H9 (cell line): ENCODE measurements around the gene TARM1. TPM values are rescaled to one million over a fixed set of nuclear protein-coding genes. Genes with fewer than 3 reads are reported as not detected.

Source experiments
- DNase-seq: peaks from one replicate; pipeline ENCODE4 v3.0.0-alpha.2; 2017
- H2AFZ ChIP-seq: one replicate; pipeline ENCODE4 v1.6.1; 2013; ENCODE audit warnings: mild to moderate bottlenecking, low read length, control low read depth, moderate library complexity
- H2AK5ac ChIP-seq: 2 replicates; pipeline ENCODE4 v1.6.1; 2013; ENCODE audit warnings: low read length, control low read depth, mixed read lengths; ENCODE audit not compliant: insufficient read length
- H2BK120ac ChIP-seq: one replicate; pipeline ENCODE4 v1.6.1; 2013; ENCODE audit warnings: low read depth, mild to moderate bottlenecking, low read length, control low read depth, inconsistent platforms; ENCODE audit not compliant: poor library complexity, severe bottlenecking
- H2BK12ac ChIP-seq: 2 replicates; pipeline ENCODE4 v1.6.1; 2013; ENCODE audit warnings: low read length, control low read depth, mixed read lengths, low read depth; ENCODE audit not compliant: insufficient read length
- H2BK15ac ChIP-seq: 2 replicates; pipeline ENCODE4 v1.6.1; 2013; ENCODE audit warnings: low read depth, low read length, control low read depth
- H2BK20ac ChIP-seq: one replicate; pipeline ENCODE4 v1.6.1; 2013; ENCODE audit warnings: low read depth, mild to moderate bottlenecking, low read length, control low read depth, inconsistent platforms; ENCODE audit not compliant: poor library complexity, severe bottlenecking
- H2BK5ac ChIP-seq: 2 replicates; pipeline ENCODE4 v1.6.1; 2013; ENCODE audit warnings: low read length, control low read depth, mixed read lengths; ENCODE audit not compliant: insufficient read length
- H3K14ac ChIP-seq: 2 replicates; pipeline ENCODE4 v1.6.1; 2013; ENCODE audit warnings: low read length, control low read depth; ENCODE audit not compliant: insufficient read depth
- H3K18ac ChIP-seq: 2 replicates; pipeline ENCODE4 v1.6.1; 2013; ENCODE audit warnings: low read depth, mild to moderate bottlenecking, mixed read lengths, low read length, control low read depth; ENCODE audit not compliant: insufficient read length
- H3K23ac ChIP-seq: 2 replicates; pipeline ENCODE4 v1.6.1; 2013; ENCODE audit warnings: low read length, control low read depth, mixed read lengths, low read depth; ENCODE audit not compliant: insufficient read length
- H3K23me2 ChIP-seq: 2 replicates; pipeline ENCODE4 v1.6.1; 2013; ENCODE audit warnings: low read depth, mild to moderate bottlenecking, mixed read lengths, low read length, control low read depth; ENCODE audit not compliant: insufficient read length, poor library complexity, severe bottlenecking
- H3K27ac ChIP-seq: 2 replicates; pipeline ENCODE4 v1.5.1; 2013; ENCODE audit warnings: low read length, control low read depth, mixed read lengths, low read depth; ENCODE audit not compliant: insufficient read length
- H3K27me3 ChIP-seq: 2 replicates; pipeline ENCODE4 v1.6.1; 2013; ENCODE audit warnings: low read length, control low read depth, inconsistent platforms; ENCODE audit not compliant: insufficient read depth
- H3K4ac ChIP-seq: 2 replicates; pipeline ENCODE4 v1.6.1; 2013; ENCODE audit warnings: low read depth, mild to moderate bottlenecking, control low read depth, inconsistent platforms, low read length, moderate library complexity
- H3K4me1 ChIP-seq: 2 replicates; pipeline ENCODE4 v1.6.1; 2013; ENCODE audit warnings: low read length, control low read depth, inconsistent platforms; ENCODE audit not compliant: insufficient read depth
- H3K4me2 ChIP-seq: 2 replicates; pipeline ENCODE4 v1.6.1; 2013; ENCODE audit warnings: low read length, control low read depth, mixed read lengths; ENCODE audit not compliant: insufficient read length, insufficient read depth
- H3K56ac ChIP-seq: 2 replicates; pipeline ENCODE4 v1.6.1; 2013; ENCODE audit warnings: low read depth, mild to moderate bottlenecking, mixed read lengths, low read length, control low read depth; ENCODE audit not compliant: insufficient read length
- H3K79me1 ChIP-seq: 2 replicates; pipeline ENCODE4 v1.6.1; 2013; ENCODE audit warnings: low read depth, mild to moderate bottlenecking, moderate library complexity, low read length, control low read depth, inconsistent platforms; ENCODE audit not compliant: insufficient read depth, poor library complexity, severe bottlenecking
- H3K79me2 ChIP-seq: 2 replicates; pipeline ENCODE4 v1.6.1; 2013; ENCODE audit warnings: low read length, control low read depth, inconsistent platforms; ENCODE audit not compliant: insufficient read depth
- H3K9ac ChIP-seq: 2 replicates; pipeline ENCODE4 v1.6.1; 2013; ENCODE audit warnings: low read length, control low read depth, mixed read lengths; ENCODE audit not compliant: insufficient read length; ENCODE audit errors: extremely low read depth
- H3K9me3 ChIP-seq: one replicate; pipeline ENCODE4 v1.6.1; 2013; ENCODE audit warnings: low read depth, low read length, inconsistent platforms; ENCODE audit not compliant: control insufficient read depth
- H3T11ph ChIP-seq: one replicate; pipeline ENCODE4 v1.6.1; 2013; ENCODE audit warnings: mild to moderate bottlenecking, low read length, control low read depth, inconsistent platforms
- H4K20me1 ChIP-seq: one replicate; pipeline ENCODE4 v1.6.1; 2013; ENCODE audit not compliant: control insufficient read depth, insufficient read length, insufficient read depth
- H4K5ac ChIP-seq: 2 replicates; pipeline ENCODE4 v1.6.1; 2013; ENCODE audit warnings: low read depth, mild to moderate bottlenecking, mixed read lengths, low read length, control low read depth; ENCODE audit not compliant: insufficient read length
- H4K8ac ChIP-seq: replicated peaks from 2 replicates; pipeline ENCODE4 v1.6.1; 2013; ENCODE audit warnings: low read length, control low read depth, mixed read lengths, low read depth; ENCODE audit not compliant: insufficient read length
- H4K91ac ChIP-seq: 2 replicates; pipeline ENCODE4 v1.6.1; 2013; ENCODE audit warnings: low read depth, mild to moderate bottlenecking, moderate library complexity, mixed read lengths, low read length, control low read depth; ENCODE audit not compliant: insufficient read length
- H3K27ac Mint-ChIP-seq, 3 experiments: 2 replicates in 2 of 3; 3 replicates in 1 of 3; pipeline ENCODE4 v1.8.0; 2020 to 2021; ENCODE audit warnings: mixed read lengths in 3 of 3, mild to moderate bottlenecking in 1 of 3, moderate library complexity in 1 of 3
- H3K27me3 Mint-ChIP-seq: 2 replicates; pipeline ENCODE4 v1.8.0; 2021; ENCODE audit warnings: low read depth, mild to moderate bottlenecking, moderate library complexity, mixed read lengths
- H3K36me3 Mint-ChIP-seq, 3 experiments: 2 replicates in 2 of 3; 3 replicates in 1 of 3; pipeline ENCODE4 v1.8.0; 2020 to 2021; ENCODE audit warnings: low read depth in 3 of 3, mixed read lengths in 3 of 3; ENCODE audit not compliant: insufficient read depth in 1 of 3
- H3K4me1 Mint-ChIP-seq, 2 experiments: 2 replicates each; pipeline ENCODE4 v1.8.0; 2020; ENCODE audit warnings: mixed read lengths in 2 of 2
- H3K4me3 Mint-ChIP-seq, 2 experiments: 2 replicates in 1 of 2; 3 replicates in 1 of 2; pipeline ENCODE4 v1.8.0; 2020 to 2021; ENCODE audit warnings: mild to moderate bottlenecking in 2 of 2, mixed read lengths in 2 of 2, moderate library complexity in 1 of 2
- H3K9me3 Mint-ChIP-seq, 2 experiments: 2 replicates in 1 of 2; 3 replicates in 1 of 2; pipeline ENCODE4 v1.8.0; 2020; ENCODE audit warnings: mild to moderate bottlenecking in 2 of 2, mixed read lengths in 2 of 2, moderate library complexity in 1 of 2
- WGBS: extraction: QIAGEN DNeasy Blood & Tissue Kit; methylation state at CpG from one replicate; pipeline ENCODE4 v1.1.7; 2013; ENCODE audit warnings: missing lambda C conversion rate, low lambda C conversion rate, mixed read lengths; ENCODE audit not compliant: insufficient read length; ENCODE audit errors: extremely low coverage; 5-methylcytosine and 5-hydroxymethylcytosine counted together
- total RNA-seq: library from RNA; stranded (reverse); gene quantifications from 2 replicates; pipeline ENCODE4 v1.2.1, GENCODE V29; 2021
- TF ChIP-seq, protein P1 (sequence below): fragments of 200-600 bp; sonication (generic); conservative IDR thresholded peaks from 3 replicates; pipeline ENCODE4 v1.8.0; 2021; ENCODE audit warnings: antibody characterized with exemption, mild to moderate bottlenecking

Gene TARM1
- total RNA-seq, 1 experiment from 2014 or later, result not detected

DNA sequence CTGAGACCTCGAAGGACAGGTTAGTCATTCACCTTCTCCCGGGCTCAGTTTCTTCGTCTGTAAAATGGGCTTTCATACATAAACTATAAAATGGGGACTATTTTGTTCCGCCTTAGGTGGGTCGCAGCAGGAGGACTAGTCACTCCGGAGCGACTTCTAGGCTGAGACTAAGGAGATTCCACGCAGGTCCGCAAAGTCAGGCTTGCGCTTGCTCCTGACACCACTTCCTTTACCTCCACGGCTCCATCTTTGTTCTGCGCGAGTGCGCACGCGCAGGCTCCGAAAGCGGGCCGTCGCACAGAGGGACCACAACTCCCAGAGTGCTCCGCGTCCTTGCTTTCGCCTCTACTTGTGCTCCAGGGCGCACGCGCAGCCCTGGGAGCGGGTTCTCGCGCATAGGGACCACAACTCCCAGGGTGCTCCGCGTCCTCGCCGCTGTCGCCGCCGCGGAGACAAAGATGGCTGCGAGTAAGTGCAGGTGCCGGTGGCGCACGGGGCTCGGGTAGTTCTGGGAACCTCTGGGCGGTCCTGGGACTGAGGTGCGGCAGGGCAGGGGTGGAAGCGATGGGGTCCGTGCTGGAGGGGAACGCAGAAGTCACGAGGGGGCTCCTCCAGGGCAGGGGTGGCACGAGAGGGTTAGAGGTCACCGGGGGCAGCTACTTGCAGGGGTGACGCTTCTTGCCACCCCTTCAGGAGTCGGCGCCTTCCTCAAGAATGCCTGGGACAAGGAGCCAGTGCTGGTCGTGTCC lies 21.4 kb upstream of the TARM1 start, which contains the start of gene NDUFA3:
TSS of gene NDUFA3 (plus strand) at position 435 of the 749 bp plus-strand sequence. CDS start at position 459, 24 bp downstream.
- H2AK5ac ChIP-seq, result no peak within 1 kb of the TSS
- no peaks in the 10 kb centered on the region; a peak in 1 of 5 replicates for H3K9me3 Mint-ChIP-seq
- H2BK20ac ChIP-seq, result no peak within 1 kb of the TSS
- peak within 1 kb of the TSS; percentile 41 for H3K14ac ChIP-seq
- H3K56ac ChIP-seq, result no peak within 1 kb of the TSS
- H3K79me2 ChIP-seq, result peaks cover 1% of the 10 kb centered on the region; the same call in 1 of the 2 replicates
- H3K9me3 ChIP-seq, result no peaks in the 10 kb centered on the region
- no peak within 1 kb of the TSS for H3T11ph ChIP-seq
- H2BK5ac ChIP-seq, result no peak within 1 kb of the TSS
- H3K27me3 ChIP-seq, result no peaks in the 10 kb centered on the region
- no peak within 1 kb of the TSS for H4K5ac ChIP-seq
- H4K20me1 ChIP-seq, result no peaks in the 10 kb centered on the region
- no peak within 1 kb of the TSS for H2BK120ac ChIP-seq
- H2BK15ac ChIP-seq, result no peak within 1 kb of the TSS
- no peak within 1 kb of the TSS for H3K23ac ChIP-seq
- no peak within 1 kb of the TSS for H4K8ac ChIP-seq
- no peak within 1 kb of the TSS for H2AFZ ChIP-seq
- H3K4me2 ChIP-seq, result peak within 1 kb of the TSS; percentile 89
- no peaks in the 10 kb centered on the region; the same call in 1 of the 2 replicates for H3K27me3 Mint-ChIP-seq
- TF ChIP-seq, protein P1, sequence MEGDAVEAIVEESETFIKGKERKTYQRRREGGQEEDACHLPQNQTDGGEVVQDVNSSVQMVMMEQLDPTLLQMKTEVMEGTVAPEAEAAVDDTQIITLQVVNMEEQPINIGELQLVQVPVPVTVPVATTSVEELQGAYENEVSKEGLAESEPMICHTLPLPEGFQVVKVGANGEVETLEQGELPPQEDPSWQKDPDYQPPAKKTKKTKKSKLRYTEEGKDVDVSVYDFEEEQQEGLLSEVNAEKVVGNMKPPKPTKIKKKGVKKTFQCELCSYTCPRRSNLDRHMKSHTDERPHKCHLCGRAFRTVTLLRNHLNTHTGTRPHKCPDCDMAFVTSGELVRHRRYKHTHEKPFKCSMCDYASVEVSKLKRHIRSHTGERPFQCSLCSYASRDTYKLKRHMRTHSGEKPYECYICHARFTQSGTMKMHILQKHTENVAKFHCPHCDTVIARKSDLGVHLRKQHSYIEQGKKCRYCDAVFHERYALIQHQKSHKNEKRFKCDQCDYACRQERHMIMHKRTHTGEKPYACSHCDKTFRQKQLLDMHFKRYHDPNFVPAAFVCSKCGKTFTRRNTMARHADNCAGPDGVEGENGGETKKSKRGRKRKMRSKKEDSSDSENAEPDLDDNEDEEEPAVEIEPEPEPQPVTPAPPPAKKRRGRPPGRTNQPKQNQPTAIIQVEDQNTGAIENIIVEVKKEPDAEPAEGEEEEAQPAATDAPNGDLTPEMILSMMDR, result no peak
- peak within 1 kb of the TSS; percentile 78 for H3K9ac ChIP-seq
- H3K18ac ChIP-seq, result peak within 1 kb of the TSS; percentile 58
- no peak within 1 kb of the TSS for H3K27ac ChIP-seq
- peaks cover 4% of the 10 kb centered on the region for H3K79me1 ChIP-seq
- H3K4me1 Mint-ChIP-seq, result peaks cover 6 to 10% of the 10 kb centered on the region in 2 experiments
- peaks cover 5% of the 10 kb centered on the region for H3K23me2 ChIP-seq
- peaks cover 24 to 28% (median 28%) of the 10 kb centered on the region in 3 experiments for H3K36me3 Mint-ChIP-seq
- H3K4me1 ChIP-seq, result no peaks in the 10 kb centered on the region
- H2BK12ac ChIP-seq, result no peak within 1 kb of the TSS
- no CpG with 5 or more reads among the region's 54 CpGs for WGBS
- peak within 1 kb of the TSS; percentile 99 to 100 for H3K4me3 Mint-ChIP-seq
- no peak within 1 kb of the TSS for H4K91ac ChIP-seq
- no peak within 1 kb of the TSS for H3K4ac ChIP-seq
- H3K27ac Mint-ChIP-seq, result peak within 1 kb of the TSS; percentile 93 to 99 (median 99)
- DNase-seq, result peak; percentile 99
